Heart left ventricle (tissue), 16 donors: ENCODE measurements around the gene AVPI1. TPM values are rescaled to one million over a fixed set of nuclear protein-coding genes. Genes with fewer than 3 reads are reported as not detected.
"Not testable (repeated sequence)": the region's sequence is repeated elsewhere in the genome, so short reads cannot be mapped to it uniquely, and the experiment has no call there.

Experiments used
- ATAC-seq, 4 donors: fragments of 200-7000 bp; cut with Tn5 transposase; one replicate each; pipeline ENCODE4 v1.9.1; 2020 to 2022; ENCODE audit warnings: moderate library complexity in 4 of 4, mild to moderate bottlenecking in 3 of 4, moderate number of reproducible peaks in 1 of 4
- DNase-seq, 5 donors: peaks; one replicate each; pipeline ENCODE4 v3.0.0-alpha.2; 2020
- H3K27ac ChIP-seq, 12 donors: fragments of 200-600 bp; sonication (generic) in 4 of 12; one replicate each; pipeline versions ENCODE4 v1.5.0 to v1.8.0; 2016 to 2022; ENCODE audit warnings: mild to moderate bottlenecking in 2 of 12
- H3K27me3 ChIP-seq, 9 donors: fragments of 200-600 bp; sonication (generic) in 2 of 9; one replicate each; pipeline versions ENCODE4 v1.5.1 to v1.8.0; 2016 to 2022; ENCODE audit warnings: mild to moderate bottlenecking in 3 of 9
- H3K36me3 ChIP-seq, 9 donors: fragments of 200-600 bp; sonication (generic) in 2 of 9; one replicate each; pipeline versions ENCODE4 v1.5.0 to v1.8.0; 2018 to 2022; ENCODE audit warnings: mild to moderate bottlenecking in 2 of 9
- H3K4me1 ChIP-seq, 12 donors: fragments of 200-600 bp; sonication (generic) in 4 of 12; one replicate each; pipeline versions ENCODE4 v1.5.0 to v1.8.0; 2016 to 2022; ENCODE audit warnings: mild to moderate bottlenecking in 3 of 12
- H3K4me3 ChIP-seq, 12 donors: fragments of 200-600 bp; sonication (generic) in 4 of 12; one replicate each; pipeline versions ENCODE4 v1.5.0 to v1.8.0; 2017 to 2022; ENCODE audit warnings: mild to moderate bottlenecking in 9 of 12, moderate library complexity in 4 of 12
- H3K9me3 ChIP-seq, 12 donors: fragments of 200-600 bp; sonication (generic) in 4 of 12; one replicate each; pipeline versions ENCODE4 v1.5.0 to v1.8.0; 2016 to 2022; ENCODE audit warnings: mild to moderate bottlenecking in 1 of 12
- POLR2A ChIP-seq, 2 donors: fragments of 450-650 bp; IDR thresholded peaks; one replicate each; pipeline ENCODE4 v1.6.1; 2017; ENCODE audit warnings: antibody characterized with exemption in 2 of 2, mild to moderate bottlenecking in 2 of 2, moderate library complexity in 2 of 2
- WGBS, 4 donors: extraction: QIAGEN DNeasy Blood & Tissue Kit in 2 of 4; methylation state at CpG; one replicate each; pipeline versions ENCODE4 v1.1.5 to v1.1.7; 2013 to 2018; 5-methylcytosine and 5-hydroxymethylcytosine counted together
- intact Hi-C, 10 donors: fragments of 100-400 bp; cut with DNase I; formaldehyde crosslinking; loops; one replicate each; pipeline versions ENCODE4 v1.11.1 to v1.14.2; 2022
- polyA plus RNA-seq, 2 donors: library from polyadenylated mRNA; stranded (reverse); fragments of 200-250 nt; gene quantifications; one replicate each; pipeline ENCODE4 v1.2.3, GENCODE V29; 2013
- total RNA-seq, 9 donors: library from RNA; depleted of rRNA in 2 of 9; stranded (reverse); fragments of >200 nt in 2 of 9; fragmentation: NEBNext Ultra II Directional in 3 of 9; extraction: Animal tissue kit (Norgen Biotek cat#: 25700) in 3 of 9; gene quantifications; one replicate each; pipeline versions ENCODE4 v1.1.0 to v1.2.4, GENCODE V29; 2016 to 2023
- TF ChIP-seq, protein P1 (sequence below), 12 donors: fragments of 200-600 bp; sonication (generic) in 4 of 12; IDR thresholded peaks; one replicate each; pipeline versions ENCODE4 v1.5.0 to v1.8.0; 2018 to 2022; ENCODE audit warnings: antibody characterized with exemption in 12 of 12, mild to moderate bottlenecking in 5 of 12
- donor health status: ischemic (EF 13 %, LVEDD 7.1; RV severe dilation, severe dysfunction).
- donor health status: healthy with polysubstance abuse.
- donor health status: DM: no; HTN: yes; CAD: no.
- donor health status: DM: no; HTN: no; CAD: no.
- donor health status: ischemic (EF 25% LVEDD 6.9; RV normal size, moderate dysfunction).
- donor health status: ischemic (EF 25% LVEDD 5.7; RV mildly dilated, moderate dysfunction).
- donor health status: healthy.
- donor health status: DM: yes; HTN: yes; CAD: no.
- donor health status: ischemic (EF 35%, LVEDD 5.7; RV mildly dilated, moderate dysfunction).
- donor health status: nonischemic (EF 11% LVEDD 7.7; RV severe dilation, severe dysfunction).
- donor health status: DM: yes; HTN: yes; CAD: no.
- donor health status: PGD.
- donor health status: ischemic (EF 29% LVEDD 5.4; RV normal size, mild dysfunction).
- donor health status: nonischemic (EF 23%, LVEDD 6.1; RV moderate dilation, normal function).

AVPI1 gene
- total and polyA plus RNA-seq, 11 donors, result 6.6 to 38.6 (median 9.9) TPM

DNA sequence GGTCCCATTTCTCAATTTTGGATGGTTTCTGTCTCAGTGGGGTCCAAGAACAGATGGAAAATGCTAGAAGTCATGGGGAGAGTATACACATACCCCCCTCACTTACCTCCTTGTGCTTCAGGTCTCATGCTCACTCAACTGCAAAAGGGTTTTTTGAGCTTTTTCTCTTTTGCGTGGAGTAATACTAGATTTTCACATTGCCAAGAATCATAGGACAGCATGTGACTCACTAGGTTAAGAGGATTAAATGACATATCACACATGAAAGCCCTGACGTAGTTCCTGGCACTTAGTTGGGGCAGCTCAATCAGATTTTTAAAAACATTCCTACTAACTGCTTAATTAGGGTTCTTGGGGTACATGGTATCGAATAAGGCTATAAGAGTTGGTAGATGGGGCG lies 42.1 kb downstream of the AVPI1 start:
- intact Hi-C loops, result loop anchor here in 1 of 10 donors (5.0 kb wide), 1 partner anchor 42 kb away; the partner anchor contains the start of gene AVPI1
- Histone ChIP-seq H3K4me1 (peaks cover 0 to 46% (median 23%) of the 10 kb centered on the region in 12 donors), H3K27me3 (no peaks in the 10 kb centered on the region), H3K4me3 (no peak overlapping the region), H3K27ac (no peak overlapping the region), H3K36me3 (peaks cover 0 to 38% (median 27%) of the 10 kb centered on the region in 9 donors), H3K9me3 (no peaks in the 10 kb centered on the region)
- no peak for TF ChIP-seq POLR2A (IDR thresholded peaks at IDR 0.05)
- TF ChIP-seq, protein P1, sequence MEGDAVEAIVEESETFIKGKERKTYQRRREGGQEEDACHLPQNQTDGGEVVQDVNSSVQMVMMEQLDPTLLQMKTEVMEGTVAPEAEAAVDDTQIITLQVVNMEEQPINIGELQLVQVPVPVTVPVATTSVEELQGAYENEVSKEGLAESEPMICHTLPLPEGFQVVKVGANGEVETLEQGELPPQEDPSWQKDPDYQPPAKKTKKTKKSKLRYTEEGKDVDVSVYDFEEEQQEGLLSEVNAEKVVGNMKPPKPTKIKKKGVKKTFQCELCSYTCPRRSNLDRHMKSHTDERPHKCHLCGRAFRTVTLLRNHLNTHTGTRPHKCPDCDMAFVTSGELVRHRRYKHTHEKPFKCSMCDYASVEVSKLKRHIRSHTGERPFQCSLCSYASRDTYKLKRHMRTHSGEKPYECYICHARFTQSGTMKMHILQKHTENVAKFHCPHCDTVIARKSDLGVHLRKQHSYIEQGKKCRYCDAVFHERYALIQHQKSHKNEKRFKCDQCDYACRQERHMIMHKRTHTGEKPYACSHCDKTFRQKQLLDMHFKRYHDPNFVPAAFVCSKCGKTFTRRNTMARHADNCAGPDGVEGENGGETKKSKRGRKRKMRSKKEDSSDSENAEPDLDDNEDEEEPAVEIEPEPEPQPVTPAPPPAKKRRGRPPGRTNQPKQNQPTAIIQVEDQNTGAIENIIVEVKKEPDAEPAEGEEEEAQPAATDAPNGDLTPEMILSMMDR (IDR thresholded peaks at IDR 0.05), result no peak
- DNase-seq (no peak), ATAC-seq (no peak)
- 86 to 94% (median 94%) methylated on average over 4 of the region's 4 CpGs for WGBS, 4 donors

GRCh38 chr10:97643441-97643985 lies 43.5 kb downstream of the AVPI1 start:
- no peaks in the 10 kb centered on the region for H3K9me3 ChIP-seq
- TF ChIP-seq, protein P1 (IDR thresholded peaks at IDR 0.05), result no peak
- TF ChIP-seq POLR2A (IDR thresholded peaks at IDR 0.05), result no peak
- WGBS, 4 donors, result 96 to 97% (median 97%) methylated on average over 4 of the region's 4 CpGs
- intact Hi-C loops, result loop anchor here in 1 of 10 donors (5.0 kb wide), 1 partner anchor 44 kb away; the partner anchor contains the start of gene AVPI1
- H3K36me3 ChIP-seq, result peaks cover 0 to 38% (median 27%) of the 10 kb centered on the region in 9 donors
- no peak overlapping the region for H3K4me3 ChIP-seq
- H3K27ac ChIP-seq, result no peak overlapping the region
- no peak for ATAC-seq
- H3K4me1 ChIP-seq, result peaks cover 0 to 35% (median 13%) of the 10 kb centered on the region in 12 donors
- no peak for DNase-seq
- H3K27me3 ChIP-seq, result no peaks in the 10 kb centered on the region

GRCh38 chr10:97642471-97643159 lies 44.4 kb downstream of the AVPI1 start:
- H3K9me3 ChIP-seq, H3K27me3 ChIP-seq, H3K27ac ChIP-seq, DNase-seq, ATAC-seq: not testable (repeated sequence)
- peak overlapping the region in 5 of 12 donors; percentile 68 to 93 (median 83) for H3K4me3 ChIP-seq
- peaks cover 0 to 26% (median 12%) of the 10 kb centered on the region in 12 donors for H3K4me1 ChIP-seq
- intact Hi-C loops, result loop anchor here in 1 of 10 donors (5.0 kb wide), 1 partner anchor 45 kb away; the partner anchor contains the start of gene AVPI1
- H3K36me3 ChIP-seq, result peaks cover 0 to 38% (median 27%) of the 10 kb centered on the region in 9 donors
- WGBS, 4 donors, result 95 to 97% (median 96%) methylated on average over 13 of the region's 13 CpGs

- WGBS, 4 donors, result 1 to 2% (median 1%) methylated on average over 63 to 67 of the region's 67 CpGs
These were observed 45.9 kb downstream of the AVPI1 start for GRCh38 chr10:97640868-97641811.

More at GRCh38 chr10:97640868-97641811, 45.9 kb downstream of the AVPI1 start:
- Histone ChIP-seq H3K27me3 (no peaks in the 10 kb centered on the region), H3K4me1 (peaks cover 0 to 21% (median 12%) of the 10 kb centered on the region in 12 donors), H3K4me3 (peak overlapping the region; percentile 32 to 93 (median 84)), H3K9me3 (no peaks in the 10 kb centered on the region), H3K27ac (peak overlapping the region; percentile 41 to 90 (median 78)), H3K36me3 (peaks cover 0 to 28% (median 16%) of the 10 kb centered on the region in 9 donors)
- TF ChIP-seq, protein P1 (IDR thresholded peaks at IDR 0.05), result no peak
- no peak for TF ChIP-seq POLR2A (IDR thresholded peaks at IDR 0.05)
- ATAC-seq (peak in 2 of 4 donors; percentile 59 to 66), DNase-seq (peak; percentile 17 to 67 (median 37))
- intact Hi-C loops, result loop anchor here in 1 of 10 donors (5.0 kb wide), 1 partner anchor 46 kb away; the partner anchor contains the start of gene AVPI1
